Activated CD8-positive, alpha-beta memory T cell treated with anti-CD3 and anti-CD28 coated beads, Interleukin-2, amount 50 U/mL, for 48 hours (primary cell): Measurements from ENCODE around the gene SLC28A1.

Experiments used
- DNase-seq: peaks from one replicate; pipeline ENCODE4 v3.0.0-alpha.2; 2020

SLC28A1 gene, protein sequence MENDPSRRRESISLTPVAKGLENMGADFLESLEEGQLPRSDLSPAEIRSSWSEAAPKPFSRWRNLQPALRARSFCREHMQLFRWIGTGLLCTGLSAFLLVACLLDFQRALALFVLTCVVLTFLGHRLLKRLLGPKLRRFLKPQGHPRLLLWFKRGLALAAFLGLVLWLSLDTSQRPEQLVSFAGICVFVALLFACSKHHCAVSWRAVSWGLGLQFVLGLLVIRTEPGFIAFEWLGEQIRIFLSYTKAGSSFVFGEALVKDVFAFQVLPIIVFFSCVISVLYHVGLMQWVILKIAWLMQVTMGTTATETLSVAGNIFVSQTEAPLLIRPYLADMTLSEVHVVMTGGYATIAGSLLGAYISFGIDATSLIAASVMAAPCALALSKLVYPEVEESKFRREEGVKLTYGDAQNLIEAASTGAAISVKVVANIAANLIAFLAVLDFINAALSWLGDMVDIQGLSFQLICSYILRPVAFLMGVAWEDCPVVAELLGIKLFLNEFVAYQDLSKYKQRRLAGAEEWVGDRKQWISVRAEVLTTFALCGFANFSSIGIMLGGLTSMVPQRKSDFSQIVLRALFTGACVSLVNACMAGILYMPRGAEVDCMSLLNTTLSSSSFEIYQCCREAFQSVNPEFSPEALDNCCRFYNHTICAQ

DNA sequence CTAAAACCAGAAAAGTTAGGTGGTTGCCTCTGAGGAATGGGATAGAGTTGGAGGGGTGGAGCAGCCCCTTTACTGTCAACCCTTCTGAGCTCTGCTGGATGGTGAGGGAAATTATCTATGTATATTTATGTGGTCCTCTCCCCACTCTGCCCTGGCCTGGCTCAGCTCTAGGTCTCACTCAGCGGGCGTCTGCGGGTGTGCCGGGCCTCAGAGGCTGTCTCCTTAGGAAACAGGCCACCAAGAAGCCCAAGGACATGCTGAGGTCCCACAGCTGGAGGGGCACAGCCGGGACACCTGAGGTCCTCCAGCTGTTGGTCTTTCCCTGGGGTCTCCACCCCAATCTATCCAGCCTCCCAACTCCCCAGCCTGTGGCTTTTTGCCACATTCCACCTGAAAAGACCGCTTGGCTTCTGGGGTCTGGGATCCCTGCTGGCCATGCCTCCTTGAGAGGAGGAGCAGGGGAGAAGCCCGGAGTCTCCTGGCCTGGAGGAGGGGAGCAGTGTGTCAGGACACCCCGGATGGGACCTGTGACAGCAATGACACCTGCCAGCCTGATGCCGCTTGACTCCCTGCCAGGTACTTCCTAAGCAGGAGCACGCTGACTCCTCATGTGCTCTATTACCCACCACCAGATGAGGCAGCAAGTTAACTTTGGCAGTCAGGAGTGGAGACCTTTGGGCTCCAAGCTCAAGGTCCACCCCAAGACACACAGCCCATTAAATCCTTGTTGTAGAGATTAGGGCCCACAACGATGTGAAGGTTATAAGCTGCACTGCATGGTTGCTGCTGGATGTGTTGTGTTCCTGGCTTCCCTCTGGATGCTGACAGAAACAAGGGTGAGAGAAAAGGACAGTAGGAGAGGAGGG lies at the start of gene SLC28A1:
Gene SLC28A1 (plus strand): TSS at position 747 of the 866 bp plus-strand sequence. CDS start 3,099 bp downstream, outside the sequence.
- DNase-seq: no peak

DNA sequence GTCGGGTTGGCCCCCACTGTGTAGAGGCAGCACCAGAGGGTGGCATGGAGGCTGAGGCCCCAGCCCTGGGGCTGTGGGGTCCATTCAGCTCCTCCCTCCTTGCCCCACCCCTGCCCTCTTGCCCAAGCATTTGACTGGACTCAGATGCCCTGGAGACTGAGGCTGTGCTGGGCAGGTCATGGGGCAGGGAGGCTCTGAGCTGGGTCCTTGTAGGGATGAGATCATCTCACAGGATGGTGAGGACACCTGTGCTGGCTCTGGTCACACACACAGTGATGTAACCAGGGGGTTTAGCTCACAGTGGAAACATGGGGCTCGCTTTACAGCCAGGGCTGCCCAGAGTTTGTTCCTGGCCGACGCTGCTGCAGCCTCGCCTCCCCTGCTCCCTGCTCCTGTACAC lies 49.5 kb upstream of the SLC28A1 start:
- DNase-seq: peak; percentile 34

DNA sequence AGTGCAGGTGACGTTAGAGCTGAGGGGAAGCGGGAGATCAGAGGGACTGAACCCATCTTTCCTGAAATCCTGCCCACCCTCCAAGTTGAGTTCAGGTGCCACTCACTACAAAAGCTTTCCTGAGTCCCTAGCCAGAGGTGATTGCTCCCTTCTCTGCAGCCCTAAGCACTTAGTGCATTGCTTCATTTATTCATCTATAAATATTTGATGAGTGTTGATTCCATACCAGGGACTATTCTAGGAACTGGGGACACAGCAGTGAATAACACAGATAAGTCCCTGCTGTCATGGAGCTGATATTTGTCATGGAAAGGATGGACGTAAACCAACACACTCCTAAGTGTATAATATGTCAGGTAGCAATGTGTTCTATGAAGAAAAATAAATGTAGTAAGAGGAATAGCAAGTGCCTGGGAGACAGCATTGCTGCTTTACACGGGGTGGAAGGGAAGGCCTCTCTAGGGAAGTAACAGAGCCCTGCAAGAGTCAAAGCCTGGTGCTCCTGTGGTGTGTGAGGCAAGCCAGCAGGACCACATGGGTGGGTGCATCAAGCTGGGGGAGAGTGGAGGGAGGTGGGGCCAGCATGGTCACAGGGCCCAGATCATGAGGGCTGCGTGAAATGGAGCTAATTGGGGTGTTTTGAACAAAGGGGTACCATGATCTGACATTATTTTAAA lies 48.7 kb upstream of the SLC28A1 start:
- DNase-seq: peak; percentile 13

DNA sequence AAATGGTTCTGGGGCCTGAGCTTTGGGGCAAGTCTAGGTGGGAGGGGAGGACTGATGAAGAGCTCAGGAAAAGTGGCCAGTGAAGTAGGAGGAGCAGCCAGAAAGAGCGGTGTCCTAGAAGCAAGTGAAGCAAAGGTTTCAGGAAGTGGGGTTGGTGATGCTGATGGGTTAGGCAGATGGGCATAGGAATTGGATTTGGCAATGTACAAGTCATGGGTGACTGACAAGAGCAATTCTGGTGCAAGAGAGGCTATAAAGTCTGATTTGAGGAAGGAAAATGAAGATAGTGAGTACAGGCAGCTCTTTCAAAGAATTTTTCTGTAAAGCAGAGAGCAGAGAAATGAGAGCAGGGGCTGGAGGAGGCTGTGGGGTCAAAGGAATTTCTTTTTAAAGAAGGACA lies 47.6 kb upstream of the SLC28A1 start:
- DNase-seq: peak; percentile 23

DNA sequence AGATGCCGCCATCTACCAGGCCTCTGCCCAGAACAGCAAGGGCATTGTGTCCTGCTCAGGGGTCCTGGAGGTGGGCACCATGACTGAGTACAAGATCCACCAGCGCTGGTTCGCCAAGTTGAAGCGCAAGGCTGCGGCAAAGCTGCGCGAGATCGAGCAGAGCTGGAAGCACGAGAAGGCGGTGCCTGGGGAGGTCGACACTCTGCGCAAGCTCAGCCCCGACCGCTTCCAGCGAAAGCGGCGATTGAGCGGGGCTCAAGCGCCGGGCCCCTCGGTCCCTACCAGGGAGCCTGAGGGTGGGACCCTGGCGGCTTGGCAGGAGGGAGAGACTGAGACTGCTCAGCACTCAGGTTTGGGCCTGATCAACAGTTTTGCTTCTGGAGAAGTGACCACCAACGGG lies 44.7 kb upstream of the SLC28A1 start:
- peak; percentile 40 for DNase-seq

DNA sequence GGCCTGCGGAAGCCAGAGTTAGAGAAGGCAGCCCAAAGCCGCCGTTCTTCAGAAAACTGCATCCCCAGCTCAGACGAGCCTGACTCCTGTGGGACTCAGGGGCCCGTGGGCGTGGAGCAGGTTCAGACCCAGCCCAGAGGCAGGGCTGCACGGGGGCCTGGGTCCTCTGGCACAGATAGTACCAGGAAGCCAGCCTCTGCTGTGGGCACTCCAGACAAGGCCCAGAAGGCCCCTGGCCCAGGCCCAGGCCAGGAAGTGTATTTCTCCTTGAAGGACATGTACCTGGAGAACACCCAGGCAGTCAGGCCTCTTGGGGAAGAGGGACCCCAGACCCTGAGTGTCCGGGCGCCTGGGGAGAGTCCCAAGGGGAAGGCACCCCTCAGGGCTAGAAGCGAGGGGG lies 44.2 kb upstream of the SLC28A1 start:
- peak; percentile 44 for DNase-seq

DNA sequence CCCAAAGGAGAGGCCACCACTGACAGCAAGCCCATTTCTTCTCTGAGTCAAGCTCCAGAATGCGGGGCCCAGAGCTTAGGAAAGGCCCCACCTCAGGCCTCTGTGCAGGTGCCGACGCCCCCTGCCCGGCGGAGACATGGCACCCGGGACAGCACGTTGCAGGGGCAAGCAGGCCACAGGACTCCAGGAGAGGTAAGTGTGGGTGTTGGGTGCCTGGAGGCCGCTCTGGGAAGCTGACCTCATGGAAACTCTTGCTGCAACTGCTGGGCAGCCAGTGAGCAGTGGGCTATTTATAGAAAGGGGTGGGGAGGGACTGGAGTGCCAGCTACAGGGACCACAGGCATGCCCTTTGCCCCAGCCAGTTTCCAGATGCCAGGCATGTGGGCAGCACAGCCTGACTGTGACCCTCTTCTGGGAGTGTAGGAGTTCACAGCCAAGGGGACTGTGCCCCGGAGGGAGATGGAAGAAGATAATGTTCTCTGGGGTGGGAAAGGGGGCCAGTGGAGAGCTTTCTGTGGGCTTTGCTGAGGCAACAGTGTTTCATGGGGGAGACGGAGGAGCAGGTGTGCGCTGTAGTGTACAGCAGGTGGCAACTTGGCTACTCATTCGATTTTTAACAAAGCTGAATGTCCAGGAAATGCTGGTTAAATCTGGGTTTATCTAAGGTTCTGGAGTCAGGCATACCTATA lies 43.6 kb upstream of the SLC28A1 start:
- peak; percentile 44 for DNase-seq

DNA sequence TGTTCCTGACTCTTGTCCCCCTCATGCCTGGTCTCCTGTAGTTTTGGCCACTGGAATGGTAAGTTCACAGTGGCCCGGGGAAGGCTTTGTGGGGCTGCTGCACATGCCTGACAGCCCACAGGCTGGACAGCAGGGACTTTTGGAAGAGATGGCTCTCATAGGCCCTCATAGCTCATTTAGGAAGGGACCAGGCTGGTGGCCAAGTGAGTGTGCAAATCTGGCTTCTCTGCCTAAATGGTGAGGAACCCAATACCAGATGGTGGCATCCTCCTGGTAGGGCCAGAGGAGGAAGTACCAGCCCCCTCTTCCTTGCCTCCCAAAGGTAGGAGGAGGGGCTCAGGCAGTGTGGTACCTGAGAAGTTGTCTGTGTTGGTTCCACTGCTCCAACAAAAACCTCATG lies 41.7 kb upstream of the SLC28A1 start:
- DNase-seq: peak; percentile 30

DNA sequence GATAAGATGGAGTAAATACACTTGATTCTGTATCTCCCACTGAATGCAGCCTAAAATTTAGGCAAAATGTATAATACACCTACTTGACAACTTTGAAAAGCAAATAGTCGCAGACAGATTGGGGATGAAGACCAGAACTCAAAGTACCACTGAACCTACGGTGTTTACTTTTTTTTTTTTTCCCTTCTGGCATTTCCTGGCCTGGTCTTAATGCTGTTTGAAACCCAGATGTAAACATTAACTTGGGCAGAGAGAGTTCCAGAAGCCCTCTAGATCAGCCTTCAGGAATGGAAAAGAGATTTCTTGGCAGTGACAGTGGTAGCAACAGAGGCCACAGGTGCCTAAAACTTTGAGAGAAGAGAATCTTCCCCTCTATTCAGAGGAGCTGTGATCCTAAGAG lies 39.5 kb upstream of the SLC28A1 start:
- no peak for DNase-seq

DNA sequence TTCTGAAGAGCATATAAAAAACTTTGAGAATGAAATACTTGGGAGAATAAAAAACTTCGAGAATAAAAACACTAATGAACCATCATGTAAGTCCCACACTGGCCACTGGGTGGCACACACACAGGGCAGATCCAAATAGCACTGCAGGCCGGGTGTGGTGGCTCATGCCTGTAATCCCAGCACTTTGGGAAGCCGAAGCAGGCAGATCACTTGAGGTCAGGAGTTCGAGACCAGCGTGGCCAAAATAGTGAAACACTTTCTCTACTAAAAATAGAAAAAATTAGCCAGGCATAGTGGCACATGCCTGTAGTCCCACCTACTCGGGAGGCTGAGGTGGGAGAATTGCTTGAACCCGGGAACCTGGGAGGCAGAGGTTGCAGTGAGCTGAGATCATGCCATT lies 38.8 kb upstream of the SLC28A1 start:
- DNase-seq: peak; percentile 60

DNA sequence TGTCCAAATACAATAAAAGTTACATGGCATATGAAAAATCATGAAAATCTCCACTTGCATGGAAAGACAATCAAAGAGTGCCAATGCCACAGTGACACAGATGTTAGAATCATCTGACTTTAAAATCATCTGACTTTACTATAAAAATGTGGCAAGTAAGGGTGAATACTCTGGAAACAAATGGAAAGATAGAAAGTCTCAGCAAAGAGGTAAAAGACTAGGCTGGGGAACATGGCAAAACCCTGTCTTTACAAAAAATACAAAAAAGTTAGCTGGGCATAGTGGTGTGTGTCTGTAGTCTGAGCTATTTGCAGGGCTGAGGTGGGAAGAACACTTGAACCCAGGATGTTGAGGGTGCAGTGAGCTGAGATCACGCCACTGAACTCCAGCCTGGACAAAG lies 38.2 kb upstream of the SLC28A1 start:
- DNase-seq: no peak

DNA sequence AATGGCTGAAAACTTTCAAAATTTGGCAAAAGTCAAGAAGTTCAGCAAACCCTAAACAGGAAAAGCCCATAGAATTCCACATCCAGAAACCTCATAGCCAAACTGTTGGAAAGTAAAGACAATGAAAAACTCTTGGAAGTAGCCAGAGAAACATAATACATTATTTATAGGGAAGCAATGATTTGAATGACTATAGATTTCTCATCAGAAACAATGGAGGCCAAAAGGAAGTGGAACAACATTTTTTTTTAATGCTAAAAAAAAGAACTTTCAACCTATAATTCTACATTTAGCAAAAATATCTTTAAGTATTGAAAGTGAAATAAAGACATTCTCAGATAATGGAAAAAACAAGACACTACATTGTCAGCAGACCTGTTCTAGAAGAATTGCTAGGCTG lies 37.1 kb upstream of the SLC28A1 start:
- DNase-seq: no peak

DNA sequence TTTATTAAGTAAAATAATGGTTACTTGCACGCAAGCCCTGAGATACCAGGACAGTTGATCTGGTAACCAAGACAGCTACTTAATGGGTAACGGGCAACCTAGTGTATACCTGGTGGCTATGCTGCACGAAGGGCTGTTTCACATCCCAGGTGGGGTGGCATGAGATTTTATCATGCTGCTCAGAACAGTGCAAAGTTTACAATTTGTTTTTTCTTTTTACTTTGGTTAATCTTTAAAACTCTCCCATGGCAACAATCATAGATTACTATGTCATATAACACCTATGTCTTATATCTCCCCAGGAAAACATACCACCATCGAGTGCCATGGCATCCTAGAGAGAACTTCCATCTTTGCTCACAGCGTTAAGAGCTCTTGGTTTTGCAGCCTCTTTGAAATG lies 32.2 kb upstream of the SLC28A1 start:
- no peak for DNase-seq

DNA sequence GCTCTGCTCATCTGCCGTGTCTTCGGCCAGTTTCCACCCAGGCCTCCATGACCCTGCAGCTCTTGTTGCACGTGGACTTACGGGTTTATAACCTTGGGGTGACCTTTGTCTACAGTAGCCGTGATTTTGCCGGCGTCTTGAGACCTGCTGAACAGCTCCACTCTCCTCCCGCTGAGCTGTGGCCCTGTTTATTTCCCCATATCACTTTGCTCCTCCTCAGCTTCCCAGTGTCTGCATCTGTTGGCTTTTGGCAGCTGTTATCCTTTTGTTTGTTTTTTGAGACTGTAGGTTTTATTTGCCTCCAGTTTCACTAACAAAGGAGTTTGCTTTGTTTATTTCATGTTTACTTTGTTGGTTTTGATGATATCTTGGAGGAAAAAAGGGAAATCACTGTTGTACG lies 29.3 kb upstream of the SLC28A1 start:
- DNase-seq: no peak

DNA sequence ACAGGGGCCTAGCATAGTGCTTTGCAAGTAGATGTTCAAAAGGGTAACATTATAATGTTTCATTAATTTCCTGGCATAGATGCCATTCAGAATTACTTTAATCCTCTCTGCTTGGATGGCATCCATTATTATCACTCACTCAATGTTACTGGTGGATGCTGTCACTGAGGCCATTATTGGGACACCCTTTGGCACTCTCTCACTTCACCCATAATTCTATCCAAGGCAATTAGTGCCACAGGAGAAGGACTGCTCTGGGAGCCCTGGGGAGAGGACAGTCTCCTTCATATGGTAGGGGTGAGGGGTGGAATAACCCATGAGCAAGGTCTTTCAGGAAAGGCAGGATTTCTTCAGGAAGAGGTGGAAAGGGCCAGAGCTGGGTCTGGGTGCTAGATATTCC lies 28.7 kb upstream of the SLC28A1 start:
- no peak for DNase-seq

DNA sequence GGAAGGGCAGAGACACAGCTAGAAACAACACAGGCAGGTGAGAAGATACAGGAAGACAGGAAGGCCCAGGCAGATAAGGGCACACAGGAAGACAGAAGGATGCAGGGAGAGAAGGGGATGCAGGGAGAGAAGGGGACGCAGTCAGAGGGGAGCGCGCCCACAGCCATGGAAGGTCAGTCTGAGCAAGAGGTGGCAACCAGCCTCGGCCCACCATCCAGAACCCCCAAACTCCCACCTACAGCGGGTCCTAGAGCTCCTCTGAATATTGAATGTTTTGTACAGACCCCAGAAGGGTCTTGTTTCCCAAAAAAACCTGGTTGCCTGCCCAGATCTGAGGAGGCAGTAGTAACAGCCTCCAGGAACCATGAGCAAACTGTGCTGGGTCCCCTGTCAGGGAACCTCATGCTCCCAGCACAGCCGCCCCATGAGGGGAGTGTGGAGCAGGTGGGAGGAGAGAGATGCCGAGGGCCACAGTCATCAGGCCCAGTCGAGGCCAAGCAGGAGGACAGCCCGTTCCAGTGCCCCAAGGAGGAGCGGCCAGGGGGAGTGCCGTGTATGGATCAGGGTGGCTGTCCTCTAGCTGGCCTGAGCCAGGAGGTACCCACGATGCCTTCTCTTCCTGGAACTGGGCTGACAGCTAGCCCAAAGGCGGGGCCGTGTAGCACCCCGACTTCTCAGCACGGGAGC lies 27.6 kb upstream of the SLC28A1 start:
- DNase-seq: peak; percentile 40

DNA sequence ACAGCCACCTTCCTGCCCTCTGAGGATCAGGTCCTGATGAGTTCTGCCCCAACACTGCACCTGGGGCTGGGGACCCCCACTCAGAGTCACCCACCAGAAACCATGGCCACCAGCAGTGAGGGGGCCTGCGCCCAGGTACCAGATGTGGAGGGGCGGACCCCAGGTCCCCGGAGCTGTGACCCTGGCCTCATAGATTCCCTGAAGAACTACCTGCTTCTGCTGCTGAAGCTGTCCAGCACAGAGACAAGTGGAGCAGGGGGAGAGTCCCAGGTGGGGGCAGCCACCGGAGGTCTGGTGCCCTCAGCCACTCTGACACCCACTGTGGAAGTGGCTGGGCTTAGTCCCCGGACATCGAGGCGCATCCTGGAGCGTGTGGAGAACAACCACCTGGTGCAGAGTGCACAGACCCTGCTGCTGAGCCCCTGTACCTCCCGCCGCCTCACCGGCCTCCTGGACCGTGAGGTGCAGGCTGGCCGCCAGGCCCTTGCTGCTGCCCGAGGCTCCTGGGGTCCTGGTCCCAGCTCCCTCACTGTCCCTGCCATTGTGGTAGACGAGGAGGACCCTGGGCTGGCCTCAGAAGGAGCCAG lies 27.0 kb upstream of the SLC28A1 start:
- DNase-seq: no peak

DNA sequence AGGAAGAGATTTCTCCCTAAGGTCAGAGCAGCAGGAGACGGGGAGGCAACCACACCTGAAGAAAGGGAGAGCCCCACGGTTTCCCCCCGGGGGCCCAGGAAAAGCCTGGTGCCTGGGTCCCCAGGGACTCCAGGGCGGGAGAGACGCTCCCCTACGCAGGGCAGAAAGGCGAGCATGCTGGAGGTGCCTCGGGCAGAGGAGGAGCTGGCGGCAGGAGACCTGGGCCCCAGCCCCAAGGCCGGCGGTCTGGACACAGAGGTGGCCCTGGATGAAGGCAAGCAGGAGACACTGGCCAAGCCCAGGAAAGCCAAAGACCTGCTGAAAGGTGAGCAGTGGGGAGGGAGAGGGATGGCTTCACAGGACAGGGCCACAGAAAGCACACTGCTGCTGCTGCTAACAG lies 26.2 kb upstream of the SLC28A1 start:
- DNase-seq: no peak

DNA sequence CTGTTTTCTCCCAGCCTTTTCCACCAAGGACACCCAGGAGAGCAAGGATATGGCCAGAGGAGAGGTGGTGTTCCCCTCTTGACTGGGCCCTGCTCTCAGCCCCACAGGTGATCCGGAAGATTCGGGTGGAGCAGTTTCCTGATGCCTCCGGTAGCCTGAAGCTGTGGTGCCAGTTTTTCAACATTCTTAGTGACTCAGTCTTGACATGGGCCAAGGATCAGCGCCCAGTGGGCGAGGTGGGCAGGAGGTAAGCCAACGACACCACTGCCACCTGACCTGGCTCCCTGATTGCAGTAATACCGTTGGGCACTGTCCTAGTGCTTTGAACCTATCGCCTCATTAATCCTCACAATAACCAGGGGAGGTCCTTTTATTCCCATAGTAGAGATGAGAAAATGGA lies 25.3 kb upstream of the SLC28A1 start:
- DNase-seq: no peak

DNA sequence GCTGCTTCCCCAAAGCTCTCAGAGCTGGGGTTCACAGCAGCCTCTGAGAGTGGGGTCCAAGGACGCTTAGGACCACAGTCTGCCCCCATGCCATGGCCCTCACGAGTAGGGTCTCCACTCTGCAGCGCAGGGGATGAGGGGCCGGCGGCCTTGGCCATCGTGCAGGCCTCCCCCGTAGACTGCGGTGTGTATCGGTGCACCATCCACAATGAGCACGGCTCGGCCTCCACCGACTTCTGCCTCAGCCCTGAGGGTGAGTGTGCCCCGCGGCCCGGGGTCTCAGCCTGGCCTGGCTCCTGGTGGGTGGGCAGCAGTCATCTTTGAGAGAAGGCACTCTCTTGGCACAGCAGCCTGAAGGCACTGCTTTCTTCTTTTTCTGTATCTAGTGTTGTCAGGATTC lies 24.8 kb upstream of the SLC28A1 start:
- no peak for DNase-seq

DNA sequence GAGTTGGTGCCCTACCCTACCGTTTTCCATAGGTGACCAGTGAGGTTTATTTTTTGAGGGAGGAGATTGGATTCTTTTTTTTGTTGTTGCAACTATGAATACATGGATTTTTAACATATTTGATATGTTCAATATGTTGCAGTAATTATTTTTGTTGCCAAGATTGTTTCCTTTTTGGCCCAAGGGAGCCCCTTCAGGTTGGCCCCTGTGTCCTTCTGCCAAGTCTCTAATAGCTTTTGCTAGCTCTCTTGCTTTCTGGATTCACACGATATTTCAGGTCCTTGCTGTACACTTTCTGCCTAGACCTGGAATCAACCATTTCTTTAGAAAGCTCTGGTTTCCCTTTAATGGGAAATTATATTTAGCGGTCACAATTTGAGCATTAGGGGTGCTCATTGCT lies 22.7 kb upstream of the SLC28A1 start:
- no peak for DNase-seq
